A549 (cell line): ENCODE data around the gene NFKB2. TPM values are rescaled to one million over a fixed set of nuclear protein-coding genes. Genes with fewer than 3 reads are reported as not detected.
A peak's percentile ranks its signal among the peaks of the same experiment; 100 is the strongest.

Source experiments
- ATAC-seq, 2 experiments: fragments of 200-7000 bp in 1 of 2; fragments of >200 bp in 1 of 2; cut with Nextera tagmentation in 1 of 2; cut with Tn5 transposase in 1 of 2; 3 replicates each; pipeline versions ENCODE4 v1.8.0 to v1.9.1; 2018 to 2020; ENCODE audit warnings: mild to moderate bottlenecking in 1 of 2, moderate library complexity in 1 of 2
- CTCF ChIA-PET: fragments of 300-600 bp; sonication (Branson Sonifier 250); formaldehyde crosslinking; extraction: SDS; loops from one replicate; lab custom pipeline; 2021; ENCODE audit warnings: antibody characterized with exemption, inconsistent platforms; lab: Yijun Ruan, JAX
- POLR2A ChIA-PET: fragments of 350-600 bp; formaldehyde crosslinking; extraction: SDS; loops from one replicate; lab custom pipeline; 2021; ENCODE audit warnings: antibody characterized with exemption, inconsistent platforms; lab: Yijun Ruan, JAX
- DNase-seq, 2 experiments: peaks; one replicate each; pipeline versions ENCODE4 v3.0.0 to v3.0.0-alpha.2; 2011 to 2016; ENCODE audit warnings: low read depth in 1 of 2, low spot score in 1 of 2
- FAIRE-seq: peaks from 2 replicates; lab custom pipeline; 2011; peaks lifted over from hg19 to GRCh38; lab: Jason Lieb, UNC
- H3K27ac ChIP-seq, 2 experiments: fragments of >200 bp; sonication (Bioruptor Twin); formaldehyde crosslinking; 3 replicates each; pipeline ENCODE4 v1.5.1; 2016 to 2017
- H3K4me1 ChIP-seq: fragments of >200 bp; sonication (Bioruptor Twin); formaldehyde crosslinking; 3 replicates; pipeline ENCODE4 v1.6.1; 2016
- H3K4me2 ChIP-seq: fragments of >200 bp; sonication (Bioruptor Twin); formaldehyde crosslinking; 3 replicates; pipeline ENCODE4 v1.6.1; 2016
- H3K4me3 ChIP-seq: fragments of >200 bp; sonication (Bioruptor Twin); formaldehyde crosslinking; 3 replicates; pipeline ENCODE4 v1.5.1; 2016
- H3K9me3 ChIP-seq: fragments of >200 bp; sonication (Bioruptor Twin); formaldehyde crosslinking; 3 replicates; pipeline ENCODE4 v1.6.1; 2016
- ATOH8 ChIP-seq: fragments of 250-450 bp; sonication (Bioruptor Pico); IDR thresholded peaks from 2 replicates; pipeline ENCODE4 v1.5.0; 2020; ENCODE audit warnings: low read depth, mild to moderate bottlenecking, moderate library complexity
- BHLHE40 ChIP-seq: IDR thresholded peaks from 2 replicates; pipeline ENCODE4 v1.6.1; 2012; ENCODE audit warnings: low read depth, low read length, inconsistent platforms
- CEBPB ChIP-seq, 2 experiments: fragments of >200 bp in 1 of 2; sonication (Bioruptor Twin) in 1 of 2; formaldehyde crosslinking in 1 of 2; IDR thresholded peaks; 2 replicates each; pipeline ENCODE4 v1.6.1; 2012 to 2016
- CHD4 ChIP-seq: fragments of 200-600 bp; sonication (generic); IDR thresholded peaks from 2 replicates; pipeline ENCODE4 v1.6.1; 2016; ENCODE audit warnings: antibody characterized with exemption, mild to moderate bottlenecking, borderline replicate concordance
- EHF ChIP-seq: fragments of 250-450 bp; sonication (Bioruptor Pico); IDR thresholded peaks from 2 replicates; pipeline ENCODE4 v1.5.0; 2020; ENCODE audit warnings: mild to moderate bottlenecking
- EHMT2 ChIP-seq: fragments of 200-600 bp; sonication (generic); IDR thresholded peaks from 2 replicates; pipeline ENCODE4 v1.6.1; 2016; ENCODE audit warnings: antibody characterized with exemption, low read depth, mild to moderate bottlenecking, moderate library complexity
- ELK1 ChIP-seq: fragments of 150-350 bp; IDR thresholded peaks from 2 replicates; pipeline ENCODE4 v1.6.1; 2014; ENCODE audit warnings: low read depth, mild to moderate bottlenecking, low read length
- EP300 ChIP-seq, 2 experiments: fragments of >200 bp; sonication (Bioruptor Twin); formaldehyde crosslinking; IDR thresholded peaks; 2 replicates in 1 of 2; 3 replicates in 1 of 2; pipeline ENCODE4 v1.6.1; 2016 to 2017
- FOXS1 ChIP-seq: fragments of 250-450 bp; sonication (Bioruptor Pico); IDR thresholded peaks from 2 replicates; pipeline ENCODE4 v1.5.0; 2020; ENCODE audit warnings: mild to moderate bottlenecking, moderate library complexity
- HEYL ChIP-seq: fragments of 250-450 bp; sonication (Bioruptor Pico); IDR thresholded peaks from 2 replicates; pipeline ENCODE4 v1.8.0; 2021; ENCODE audit warnings: mild to moderate bottlenecking, moderate library complexity
- HOXA7 ChIP-seq: fragments of 250-450 bp; sonication (Bioruptor Pico); IDR thresholded peaks from 2 replicates; pipeline ENCODE4 v1.5.0; 2020; ENCODE audit warnings: mild to moderate bottlenecking, moderate library complexity
- HOXB13 ChIP-seq: fragments of 250-450 bp; sonication (Bioruptor Pico); IDR thresholded peaks from 2 replicates; pipeline ENCODE4 v1.5.0; 2020; ENCODE audit warnings: low read depth, mild to moderate bottlenecking, moderate library complexity
- KDM5A ChIP-seq: fragments of 200-600 bp; sonication (generic); IDR thresholded peaks from 2 replicates; pipeline ENCODE4 v1.6.1; 2016; ENCODE audit warnings: antibody characterized with exemption, mild to moderate bottlenecking
- MAFK ChIP-seq: fragments of 450-650 bp; IDR thresholded peaks from 2 replicates; pipeline ENCODE4 v1.6.1; 2014; ENCODE audit not compliant: partially characterized antibody
- MAX ChIP-seq: IDR thresholded peaks from 2 replicates; pipeline ENCODE4 v1.6.1; 2012
- MAZ ChIP-seq: fragments of 150-350 bp; IDR thresholded peaks from 2 replicates; pipeline ENCODE4 v1.6.1; 2014; ENCODE audit warnings: antibody characterized with exemption, low read depth, low read length, borderline replicate concordance
- NFE2L2 ChIP-seq: fragments of 150-350 bp; conservative IDR thresholded peaks from 2 replicates; pipeline ENCODE4 v1.6.1; 2014; ENCODE audit warnings: low read length
- NPAS2 ChIP-seq: fragments of 250-450 bp; sonication (Bioruptor Pico); IDR thresholded peaks from 2 replicates; pipeline ENCODE4 v1.8.0; 2022; ENCODE audit warnings: mild to moderate bottlenecking, moderate library complexity, borderline replicate concordance
- NR3C1 ChIP-seq: fragments of >200 bp; sonication (Bioruptor Twin); formaldehyde crosslinking; IDR thresholded peaks from 3 replicates; pipeline ENCODE4 v1.6.1; 2017
- SREBF2 ChIP-seq: fragments of 450-650 bp; IDR thresholded peaks from 2 replicates; pipeline ENCODE4 v1.6.1; 2014; ENCODE audit warnings: mild to moderate bottlenecking, moderate library complexity
- ZC3H11A ChIP-seq: fragments of 450-650 bp; IDR thresholded peaks from 2 replicates; pipeline ENCODE4 v1.6.1; 2014; ENCODE audit warnings: antibody characterized with exemption, mild to moderate bottlenecking
- ZNF302 ChIP-seq: fragments of 250-450 bp; sonication (Bioruptor Pico); IDR thresholded peaks from 2 replicates; pipeline ENCODE4 v1.9.0; 2021; ENCODE audit warnings: inconsistent platforms, mild to moderate bottlenecking, moderate library complexity
- ZSCAN20 ChIP-seq: fragments of 250-450 bp; sonication (Bioruptor Pico); IDR thresholded peaks from 2 replicates; pipeline ENCODE4 v1.8.0; 2022; ENCODE audit warnings: mild to moderate bottlenecking, moderate library complexity
- WGBS: methylation state at CpG from one replicate; pipeline ENCODE4 v1.1.6; 2017; ENCODE audit errors: missing lambda C conversion rate; 5-methylcytosine and 5-hydroxymethylcytosine counted together
- polyA plus RNA-seq, 4 experiments: library from polyadenylated mRNA; depleted of rRNA in 3 of 4; stranded (reverse); fragments of >200 nt; fragmentation: RNase III in 1 of 4; extraction: RNeasy Plus Mini Kit Qiagen cat#74134 plus additional on column Dnase treatment in 1 of 4; gene quantifications; 2 replicates in 3 of 4; 3 replicates in 1 of 4; pipeline ENCODE4 v1.2.3, GENCODE V29; 2011 to 2017

NFKB2 gene
- polyA plus RNA-seq, 2 of the 4 experiments (the other 2 are of a cell fraction): 27.6 to 35.7 TPM

- TF ChIP-seq NFE2L2: no peak
- TF ChIP-seq CEBPB (IDR thresholded peaks at IDR 0.05): peak; percentile 37 to 80; a peak in 3 of 4 replicates
- 41% methylated on average over 9 of the region's 9 CpGs for WGBS
- CTCF ChIA-PET: interaction anchor here (0.8 to 17.4 kb wide), 6 partner anchors 11 to 203 kb away, joined by 4 to 337 read pairs (median 10); partner anchors contain the start of gene NFKB2
- no peak for DNase-seq
- peaks cover 14% of the 10 kb centered on the region for H3K4me1 ChIP-seq
- FAIRE-seq: no peak
- H3K9me3 ChIP-seq: no peaks in the 10 kb centered on the region
- H3K4me2 ChIP-seq: peak overlapping the region; percentile 27; the same call in 1 of the 3 replicates
- no peak overlapping the region for H3K4me3 ChIP-seq
- H3K27ac ChIP-seq: peak overlapping the region in 1 of 2 experiments; percentile 55; a peak in 3 of 6 replicates
- POLR2A ChIA-PET: interaction anchor here (2.0 kb wide), 1 partner anchor 16 kb away, joined by 5 read pairs; no protein-coding TSS in a partner anchor
- no peak for ATAC-seq
Observed at GRCh38 chr10:102434394-102435132, 39.1 kb downstream of the NFKB2 start.

GRCh38 chr10:102435133-102435497 is 39.6 kb downstream of the NFKB2 start:
- 84% methylated on average over 5 of the region's 5 CpGs for WGBS
- FAIRE-seq: no peak
- POLR2A ChIA-PET: interaction anchor here (2.0 kb wide), 1 partner anchor 15 kb away, joined by 5 read pairs; no protein-coding TSS in a partner anchor
- no peak overlapping the region for H3K4me3 ChIP-seq
- no peak for TF ChIP-seq MAZ
- TF ChIP-seq ZSCAN20 (CRISPR knock-in tag): no peak
- no peak for TF ChIP-seq HEYL
- no peak for TF ChIP-seq ZC3H11A
- no peak for TF ChIP-seq MAFK
- no peak for TF ChIP-seq NPAS2 (CRISPR knock-in tag)
- TF ChIP-seq EHF (CRISPR knock-in tag): no peak
- TF ChIP-seq NFE2L2: no peak
- TF ChIP-seq BHLHE40: no peak
- TF ChIP-seq NR3C1: no peak
- no peak for TF ChIP-seq CHD4
- TF ChIP-seq, all 56 proteins: peak for 0
- DNase-seq (no peak), ATAC-seq (no peak)
- CTCF ChIA-PET: interaction anchor here (1.7 to 17.4 kb wide), 4 partner anchors 12 to 161 kb away, joined by 4 to 337 read pairs (median 48); partner anchors contain the start of gene NFKB2
- Histone ChIP-seq H3K4me2 (no peak overlapping the region), H3K4me1 (peaks cover 14% of the 10 kb centered on the region), H3K9me3 (no peaks in the 10 kb centered on the region), H3K27ac (peak overlapping the region in 1 of 2 experiments; percentile 55; a peak in 3 of 6 replicates)

- H3K9me3 ChIP-seq: no peaks in the 10 kb centered on the region
- ChIA-PET POLR2A (interaction anchor here (2.0 kb wide), 1 partner anchor 15 kb away, joined by 5 read pairs; no protein-coding TSS in a partner anchor), CTCF (interaction anchor here (1.7 to 17.4 kb wide), 4 partner anchors 12 to 161 kb away, joined by 4 to 337 read pairs (median 48); partner anchors contain the start of gene NFKB2)
- H3K4me2 ChIP-seq: no peak overlapping the region
- WGBS: 58% methylated on average over 14 of the region's 14 CpGs
- no peak overlapping the region for H3K27ac ChIP-seq
- DNase-seq (no peak), FAIRE-seq (no peak), ATAC-seq (no peak)
- peaks cover 14% of the 10 kb centered on the region for H3K4me1 ChIP-seq
- TF ChIP-seq EP300 (IDR thresholded peaks at IDR 0.05) (no peak), NR3C1 (no peak), ATOH8 (no peak), ZNF302 (CRISPR knock-in tag) (no peak), FOXS1 (CRISPR knock-in tag) (no peak), ZC3H11A (no peak), ELK1 (no peak), KDM5A (no peak), SREBF2 (no peak), BHLHE40 (no peak), HOXA7 (no peak), HOXB13 (CRISPR knock-in tag) (no peak), EHMT2 (no peak), MAFK (no peak), MAX (no peak)
- H3K4me3 ChIP-seq: no peak overlapping the region
Observed at GRCh38 chr10:102435529-102436233, 40.2 kb downstream of the NFKB2 start.
